Esophagus muscularis mucosa (tissue), 4 donors: ENCODE data around the gene TSC2. TPM values are rescaled to one million over a fixed set of nuclear protein-coding genes. Genes with fewer than 3 reads are reported as not detected.

Experiments used
- DNase-seq: peaks from one replicate; pipeline ENCODE4 v3.0.0-alpha.2; 2017; ENCODE audit errors: extremely low spot score
- H3K27ac ChIP-seq, 4 donors: fragments of 200-600 bp; sonication (generic); replicated peaks in 1 of 4; 1 replicate in 3 of 4; 2 replicates in 1 of 4; pipeline ENCODE4 v1.5.1; 2016 to 2019; ENCODE audit warnings: mild to moderate bottlenecking in 1 of 4
- H3K27me3 ChIP-seq, 4 donors: fragments of 200-600 bp; sonication (generic); one replicate each; pipeline versions ENCODE4 v1.5.1 to v1.6.0; 2016 to 2019
- H3K36me3 ChIP-seq, 4 donors: fragments of 200-600 bp; sonication (generic); one replicate each; pipeline ENCODE4 v1.5.1; 2016 to 2019
- H3K4me1 ChIP-seq, 4 donors: fragments of 200-600 bp; sonication (generic); one replicate each; pipeline ENCODE4 v1.5.1; 2016 to 2019
- H3K4me3 ChIP-seq, 4 donors: fragments of 200-600 bp; sonication (generic); 1 replicate in 2 of 4; 2 replicates in 2 of 4; pipeline ENCODE4 v1.5.1; 2016 to 2019; ENCODE audit warnings: mild to moderate bottlenecking in 4 of 4, moderate library complexity in 1 of 4
- H3K9me3 ChIP-seq, 4 donors: fragments of 200-600 bp; sonication (generic); 1 replicate in 3 of 4; 2 replicates in 1 of 4; pipeline ENCODE4 v1.5.1; 2016 to 2019
- CTCF ChIP-seq, 3 experiments: fragments of 200-600 bp in 2 of 3; fragments of 450-650 bp in 1 of 3; sonication (generic) in 2 of 3; IDR thresholded peaks; one replicate each; pipeline ENCODE4 v1.5.1; 2017 to 2019; ENCODE audit warnings: antibody characterized with exemption in 3 of 3, mild to moderate bottlenecking in 2 of 3, moderate library complexity in 1 of 3
- EP300 ChIP-seq: sonication (generic); formaldehyde crosslinking; IDR thresholded peaks from one replicate; pipeline ENCODE4 v1.6.1; 2017; ENCODE audit warnings: antibody characterized with exemption
- POLR2A ChIP-seq: fragments of 450-650 bp; IDR thresholded peaks from one replicate; pipeline ENCODE4 v1.6.1; 2017; ENCODE audit warnings: antibody characterized with exemption, moderate library complexity, mild to moderate bottlenecking, low read depth
- POLR2AphosphoS5 ChIP-seq, 2 donors: sonication (generic); formaldehyde crosslinking; IDR thresholded peaks; one replicate each; pipeline ENCODE4 v1.6.1; 2017; ENCODE audit warnings: antibody characterized with exemption in 2 of 2
- WGBS: methylation state at CpG from one replicate; pipeline ENCODE4 v1.1.5; 2018; 5-methylcytosine and 5-hydroxymethylcytosine counted together
- intact Hi-C: fragments of 100-400 bp; cut with DNase I; formaldehyde crosslinking; loops from one replicate; pipeline ENCODE4 v1.15.1; 2023
- total RNA-seq, 4 donors: library from RNA; depleted of rRNA; stranded (reverse); fragments of >200 nt; gene quantifications; one replicate each; pipeline versions ENCODE4 v1.1.0 to v1.2.1, GENCODE V29; 2016

TSC2 gene
- total RNA-seq, 4 donors from 2014 or later: 41.3 to 71.7 (median 52.0) TPM

- 43% methylated on average over 19 of the region's 29 CpGs for WGBS
- Histone ChIP-seq H3K27me3 (no peaks in the 10 kb centered on the region), H3K36me3 (peaks cover 0 to 50% (median 22%) of the 10 kb centered on the region in 4 donors), H3K27ac (peak overlapping the region; percentile 83 to 92 (median 86)), H3K4me3 (peak overlapping the region in 2 of 4 donors; percentile 19 to 20), H3K4me1 (peaks cover 89 to 94% (median 92%) of the 10 kb centered on the region in 4 donors), H3K9me3 (no peaks in the 10 kb centered on the region)
- intact Hi-C loops: no loop called here
- TF ChIP-seq POLR2AphosphoS5 (IDR thresholded peaks at IDR 0.05): peak; percentile 51 to 60
- TF ChIP-seq EP300: no peak
- peak; percentile 94 for DNase-seq
Measured at GRCh38 chr16:2039274-2040031, 8.3 kb upstream of the TSC2 start.

DNA sequence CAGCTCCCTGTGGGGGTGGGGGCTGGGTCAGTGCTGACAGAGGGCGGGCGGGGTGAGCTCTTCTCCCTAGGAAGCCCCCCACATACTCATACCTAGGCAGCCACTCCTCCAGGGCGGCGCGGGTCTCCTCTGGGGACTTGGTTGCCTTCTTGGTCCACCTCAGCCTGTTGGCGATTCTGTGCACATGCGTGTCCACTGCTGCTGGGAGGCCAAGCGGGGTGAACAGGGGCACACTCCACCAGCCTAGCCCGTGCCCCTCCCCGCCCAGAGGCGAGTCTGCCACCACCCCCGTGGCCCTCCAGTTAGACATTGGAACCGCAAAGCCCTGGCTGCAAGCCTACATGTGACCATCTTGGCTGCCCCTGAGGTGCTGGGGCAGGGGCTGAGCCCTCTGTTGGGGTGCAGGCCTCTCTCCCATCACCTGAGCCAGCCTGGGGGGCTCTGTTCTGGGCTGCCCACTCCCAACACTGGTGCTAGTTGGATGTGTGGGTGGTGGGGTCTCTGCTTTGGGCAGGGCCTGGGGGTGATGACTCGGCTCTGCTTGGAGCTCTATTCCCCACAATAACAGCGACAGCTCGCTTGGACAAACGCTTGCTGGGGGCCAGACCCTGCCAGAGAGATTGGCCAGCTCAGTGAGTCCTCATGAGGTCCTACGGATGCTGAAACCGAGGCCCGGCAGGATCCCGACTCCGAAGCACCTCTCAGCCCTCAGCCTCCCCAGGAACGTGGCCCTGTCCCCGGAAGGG lies 7.6 kb upstream of the TSC2 start:
- TF ChIP-seq CTCF (IDR thresholded peaks at IDR 0.05) (no peak), EP300 (no peak), POLR2A (no peak), POLR2AphosphoS5 (IDR thresholded peaks at IDR 0.05) (no peak)
- intact Hi-C loops: no loop called here
- no peaks in the 10 kb centered on the region for H3K27me3 ChIP-seq
- WGBS: 80% methylated on average over 5 of the region's 24 CpGs
- peak overlapping the region; percentile 83 to 92 (median 86) for H3K27ac ChIP-seq
- H3K36me3 ChIP-seq: peaks cover 0 to 43% (median 24%) of the 10 kb centered on the region in 4 donors
- H3K4me3 ChIP-seq: no peak overlapping the region
- H3K9me3 ChIP-seq: no peaks in the 10 kb centered on the region
- peaks cover 84 to 93% (median 92%) of the 10 kb centered on the region in 4 donors for H3K4me1 ChIP-seq
- DNase-seq: no peak

DNA sequence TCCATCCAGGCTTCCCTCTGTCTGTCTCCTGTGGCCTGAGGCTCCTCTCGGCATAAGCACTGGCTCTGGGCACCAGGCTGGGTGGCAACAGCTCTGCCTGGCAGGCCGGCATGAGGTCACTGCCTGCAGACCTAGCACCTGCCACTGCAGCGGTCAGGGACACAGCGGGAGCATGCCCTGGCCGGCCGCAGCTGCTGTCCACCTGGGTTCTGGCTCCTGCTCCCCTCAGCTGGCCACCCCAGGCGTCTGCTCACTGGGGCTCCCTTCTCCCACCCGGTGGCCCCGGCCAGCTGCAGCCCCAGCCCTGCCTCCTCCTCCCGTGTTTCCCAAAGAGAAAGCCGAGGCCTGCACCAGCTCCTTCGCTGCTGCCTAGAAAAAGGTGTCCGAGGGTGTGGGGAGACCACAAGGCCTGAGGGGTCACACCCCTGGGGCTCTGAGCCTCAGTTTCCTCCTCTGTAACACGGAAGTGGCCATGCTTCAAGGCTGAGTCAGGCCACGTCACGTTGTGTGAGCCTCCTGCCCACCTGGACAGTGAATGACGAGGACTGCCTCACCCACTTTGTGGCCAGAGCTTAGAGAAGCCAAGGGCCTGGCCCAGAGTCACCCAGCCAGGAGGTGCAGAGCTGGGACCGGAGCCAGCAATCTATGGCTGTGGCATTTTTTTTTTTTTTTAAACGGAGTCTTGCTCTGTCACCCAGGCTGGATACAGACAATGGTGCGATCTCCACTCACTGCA lies 6.8 kb upstream of the TSC2 start:
- Histone ChIP-seq H3K4me3 (no peak overlapping the region), H3K36me3 (peaks cover 0 to 38% (median 24%) of the 10 kb centered on the region in 4 donors), H3K27ac (peak overlapping the region; percentile 52 to 92 (median 83)), H3K9me3 (no peaks in the 10 kb centered on the region), H3K27me3 (no peaks in the 10 kb centered on the region), H3K4me1 (peaks cover 80 to 93% (median 90%) of the 10 kb centered on the region in 4 donors)
- TF ChIP-seq POLR2A (no peak), CTCF (IDR thresholded peaks at IDR 0.05) (no peak), EP300 (no peak), POLR2AphosphoS5 (IDR thresholded peaks at IDR 0.05) (no peak)
- WGBS: 76% methylated on average over 7 of the region's 20 CpGs
- no peak for DNase-seq
- intact Hi-C loops: no loop called here

DNA sequence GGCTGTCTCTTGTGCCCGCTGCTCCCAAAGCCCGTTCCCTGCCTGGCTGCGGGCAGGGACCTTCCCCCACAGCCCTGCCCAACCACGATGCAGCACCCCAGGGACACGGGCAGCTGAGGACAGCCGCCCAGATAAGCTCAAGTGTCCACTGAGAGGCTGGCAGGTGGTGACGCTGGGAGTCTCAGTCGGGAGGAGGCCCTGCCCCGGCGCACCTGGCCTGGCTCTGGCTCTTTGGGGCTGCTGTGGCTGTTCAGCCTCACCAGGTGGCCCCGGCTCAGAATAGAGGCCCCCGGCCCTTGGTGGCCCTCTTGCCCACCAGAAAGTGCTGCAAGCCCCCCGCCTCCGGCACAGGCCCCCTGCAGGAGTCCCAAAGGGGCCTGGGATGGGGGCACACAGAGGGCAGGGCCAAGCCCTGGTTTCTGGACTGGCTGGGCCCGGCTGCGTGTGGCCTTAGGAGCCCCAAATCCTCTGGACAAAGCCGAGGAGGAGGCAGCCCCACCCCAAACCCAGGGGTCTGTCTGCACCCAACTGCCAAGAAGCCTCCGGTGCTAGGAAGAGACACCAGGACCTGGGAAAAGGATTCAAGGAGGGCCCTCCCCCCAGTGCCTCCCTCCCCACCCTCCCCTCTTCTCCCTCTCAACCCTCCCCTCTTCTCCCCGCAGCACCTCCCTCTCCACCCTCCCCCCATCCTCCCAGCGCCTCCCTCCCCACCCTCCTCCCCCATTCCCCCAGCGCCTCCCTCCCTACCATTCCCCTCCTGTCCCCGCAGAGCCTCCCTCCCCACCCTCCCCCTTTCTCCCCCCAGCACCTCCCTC lies 5.4 kb upstream of the TSC2 start:
- intact Hi-C loops: no loop called here
- no peak for DNase-seq
- Histone ChIP-seq H3K4me1 (peaks cover 80 to 93% (median 89%) of the 10 kb centered on the region in 4 donors), H3K27me3 (no peaks in the 10 kb centered on the region), H3K27ac (peak overlapping the region in 1 of 4 donors; percentile 9), H3K9me3 (no peaks in the 10 kb centered on the region), H3K4me3 (no peak overlapping the region), H3K36me3 (peaks cover 0 to 27% (median 16%) of the 10 kb centered on the region in 4 donors)
- no peak for TF ChIP-seq EP300
- WGBS: 73% methylated on average over 18 of the region's 22 CpGs

DNA sequence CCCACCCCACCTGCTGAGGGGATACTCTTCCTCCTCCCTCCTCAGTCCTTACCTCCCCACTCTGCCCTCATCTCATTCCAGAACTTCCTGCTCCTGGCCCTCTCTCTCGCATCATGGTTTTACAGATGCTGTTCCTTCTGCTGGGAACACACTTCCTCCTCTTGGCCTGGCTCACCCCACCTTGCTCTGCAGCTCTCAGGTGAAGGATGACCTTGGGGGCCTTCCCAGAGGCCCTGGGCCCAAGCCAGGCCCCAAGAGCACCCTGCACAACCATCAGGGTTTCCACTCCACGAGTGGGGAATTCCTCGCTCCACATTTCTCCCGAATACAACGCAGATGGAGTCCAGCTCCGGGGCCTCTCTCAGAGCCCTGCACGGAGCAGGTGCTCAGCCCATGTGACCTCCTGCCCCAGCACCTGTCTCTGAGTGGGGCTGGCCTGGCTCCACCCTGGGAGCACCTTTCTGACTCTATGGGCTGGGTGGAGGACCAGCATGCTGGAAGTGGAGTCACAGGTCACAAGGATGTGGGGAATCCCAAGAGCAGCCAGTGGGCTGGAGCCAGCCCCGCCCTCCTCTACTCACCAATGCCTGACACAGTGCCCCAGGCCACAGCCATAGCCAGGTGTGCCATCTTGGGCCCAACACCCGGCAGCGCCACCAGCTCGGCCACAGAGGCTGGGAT lies 4.7 kb upstream of the TSC2 start:
- TF ChIP-seq POLR2AphosphoS5 (IDR thresholded peaks at IDR 0.05) (no peak), EP300 (no peak), CTCF (IDR thresholded peaks at IDR 0.05) (no peak), POLR2A (no peak)
- Histone ChIP-seq H3K36me3 (peaks cover 0 to 20% (median 8%) of the 10 kb centered on the region in 4 donors), H3K27ac (peak overlapping the region in 1 of 4 donors; percentile 7), H3K4me3 (no peak overlapping the region), H3K4me1 (peaks cover 73 to 87% (median 82%) of the 10 kb centered on the region in 4 donors), H3K27me3 (no peaks in the 10 kb centered on the region), H3K9me3 (no peaks in the 10 kb centered on the region)
- intact Hi-C loops: no loop called here
- no peak for DNase-seq
- WGBS: 80% methylated on average over 10 of the region's 11 CpGs
